Measurements from ENCODE around the gene RIPK1.
"Not testable (repeated sequence)": the region's sequence is repeated elsewhere in the genome, so short reads cannot be mapped to it uniquely, and the experiment has no call there.

Gene RIPK1

DNA sequence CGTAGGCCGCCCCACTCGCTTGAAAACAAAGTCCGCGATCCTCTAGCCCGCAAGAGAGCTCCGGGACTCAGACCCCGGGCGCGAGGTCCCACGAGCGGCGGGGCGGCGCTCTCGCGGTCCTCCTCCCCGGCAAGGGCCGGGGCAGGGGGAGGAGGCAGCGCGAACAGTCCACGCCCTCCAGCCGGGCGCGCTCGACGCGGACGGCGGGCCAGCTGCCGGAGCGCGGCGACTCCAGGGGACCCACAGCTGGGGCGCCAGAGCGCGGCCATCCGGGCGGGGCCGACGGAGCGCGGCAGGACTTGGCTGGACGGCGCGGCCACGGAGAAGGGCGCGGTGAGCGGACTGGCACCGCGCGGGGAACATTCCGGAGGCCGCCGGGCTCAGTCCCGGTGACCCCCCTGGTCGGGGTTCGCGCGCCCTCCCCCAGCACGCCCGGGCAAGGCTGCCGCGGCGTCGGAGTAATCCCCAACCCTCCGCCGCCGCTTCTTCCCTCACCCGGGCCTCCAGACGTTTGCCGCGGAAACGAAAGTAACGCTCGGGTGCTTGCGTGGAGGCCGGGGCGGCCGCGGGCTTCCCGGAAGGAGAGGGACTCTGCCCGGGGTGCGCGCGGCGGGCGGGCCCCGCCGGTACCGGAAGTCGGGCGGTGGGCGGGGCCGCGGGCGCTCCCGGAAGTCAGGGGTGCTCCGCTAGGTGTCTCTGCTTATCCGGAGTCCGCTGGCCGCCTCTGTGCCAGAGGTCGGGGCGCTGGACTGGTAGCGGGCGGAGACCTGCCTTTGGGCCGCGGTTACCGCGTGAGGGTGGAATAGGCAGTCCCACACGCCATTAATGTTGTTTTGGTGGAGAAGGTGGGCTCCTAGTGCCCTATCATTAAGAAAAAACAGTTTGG, at the start of gene RIPK1:
Gene RIPK1 (plus strand): TSS at position 166 of the 886 bp plus-strand sequence. CDS start 8,330 bp downstream, outside the sequence.
- H3K27ac ChIP-seq: peak within 1 kb of the TSS; percentile 96
- peak; percentile 85 for TF ChIP-seq ZFX (IDR thresholded peaks at IDR 0.05)
- TF ChIP-seq, protein P1, sequence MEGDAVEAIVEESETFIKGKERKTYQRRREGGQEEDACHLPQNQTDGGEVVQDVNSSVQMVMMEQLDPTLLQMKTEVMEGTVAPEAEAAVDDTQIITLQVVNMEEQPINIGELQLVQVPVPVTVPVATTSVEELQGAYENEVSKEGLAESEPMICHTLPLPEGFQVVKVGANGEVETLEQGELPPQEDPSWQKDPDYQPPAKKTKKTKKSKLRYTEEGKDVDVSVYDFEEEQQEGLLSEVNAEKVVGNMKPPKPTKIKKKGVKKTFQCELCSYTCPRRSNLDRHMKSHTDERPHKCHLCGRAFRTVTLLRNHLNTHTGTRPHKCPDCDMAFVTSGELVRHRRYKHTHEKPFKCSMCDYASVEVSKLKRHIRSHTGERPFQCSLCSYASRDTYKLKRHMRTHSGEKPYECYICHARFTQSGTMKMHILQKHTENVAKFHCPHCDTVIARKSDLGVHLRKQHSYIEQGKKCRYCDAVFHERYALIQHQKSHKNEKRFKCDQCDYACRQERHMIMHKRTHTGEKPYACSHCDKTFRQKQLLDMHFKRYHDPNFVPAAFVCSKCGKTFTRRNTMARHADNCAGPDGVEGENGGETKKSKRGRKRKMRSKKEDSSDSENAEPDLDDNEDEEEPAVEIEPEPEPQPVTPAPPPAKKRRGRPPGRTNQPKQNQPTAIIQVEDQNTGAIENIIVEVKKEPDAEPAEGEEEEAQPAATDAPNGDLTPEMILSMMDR (conservative IDR thresholded peaks at IDR 0.05): peak; percentile 59

DNA sequence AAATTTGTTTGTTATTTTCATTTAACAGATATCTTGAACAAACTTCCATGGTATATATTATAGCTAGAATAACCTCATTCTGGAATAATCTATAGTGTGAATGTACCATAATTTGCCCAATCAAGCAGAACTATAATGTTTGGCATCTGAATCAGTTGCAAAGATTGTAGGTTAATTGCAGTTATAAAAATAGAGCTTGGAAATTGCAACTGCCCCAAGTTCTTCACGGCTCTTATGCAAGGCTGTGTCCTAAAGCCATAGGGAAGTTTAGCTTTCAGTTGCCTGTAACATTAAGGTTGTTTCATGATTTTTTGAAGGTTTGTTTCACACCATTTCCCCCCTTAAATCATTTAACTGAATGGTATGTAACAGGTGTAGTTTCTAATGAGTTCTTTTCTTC, 49.2 kb upstream of the RIPK1 start:
- TF ChIP-seq ZFX (IDR thresholded peaks at IDR 0.05): no peak
- TF ChIP-seq, protein P1 (conservative IDR thresholded peaks at IDR 0.05): no peak
- no peak overlapping the region for H3K27ac ChIP-seq

DNA sequence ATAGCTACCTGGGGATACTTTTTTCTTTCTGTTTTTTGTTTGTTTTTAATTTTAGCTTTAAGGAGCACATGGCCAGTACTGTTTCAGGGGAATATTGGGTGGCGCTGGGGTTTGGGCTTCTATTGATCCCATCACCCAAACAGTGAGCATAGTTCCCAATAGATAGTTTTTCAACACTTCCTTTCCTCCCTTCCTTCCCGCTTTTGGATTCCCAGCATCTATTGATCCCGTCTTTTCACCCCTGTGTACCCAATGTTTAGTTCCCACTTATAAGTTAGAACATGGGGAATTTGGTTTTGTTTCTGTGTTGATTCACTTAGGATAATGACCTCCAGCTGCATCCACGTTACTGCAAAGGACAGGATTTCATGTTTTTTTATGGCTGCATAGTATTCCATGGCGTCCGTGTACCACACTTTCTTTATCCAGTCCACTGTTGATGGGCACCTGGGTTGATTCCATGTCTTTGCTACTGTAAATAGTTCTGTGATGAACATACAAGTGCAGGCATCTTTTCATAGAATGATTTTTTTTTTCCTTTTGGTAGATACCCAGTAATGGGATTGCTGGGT, 48.5 kb upstream of the RIPK1 start:
- TF ChIP-seq ZFX (IDR thresholded peaks at IDR 0.05): no peak
- TF ChIP-seq, protein P1 (conservative IDR thresholded peaks at IDR 0.05): no peak
- no peak overlapping the region for H3K27ac ChIP-seq

DNA sequence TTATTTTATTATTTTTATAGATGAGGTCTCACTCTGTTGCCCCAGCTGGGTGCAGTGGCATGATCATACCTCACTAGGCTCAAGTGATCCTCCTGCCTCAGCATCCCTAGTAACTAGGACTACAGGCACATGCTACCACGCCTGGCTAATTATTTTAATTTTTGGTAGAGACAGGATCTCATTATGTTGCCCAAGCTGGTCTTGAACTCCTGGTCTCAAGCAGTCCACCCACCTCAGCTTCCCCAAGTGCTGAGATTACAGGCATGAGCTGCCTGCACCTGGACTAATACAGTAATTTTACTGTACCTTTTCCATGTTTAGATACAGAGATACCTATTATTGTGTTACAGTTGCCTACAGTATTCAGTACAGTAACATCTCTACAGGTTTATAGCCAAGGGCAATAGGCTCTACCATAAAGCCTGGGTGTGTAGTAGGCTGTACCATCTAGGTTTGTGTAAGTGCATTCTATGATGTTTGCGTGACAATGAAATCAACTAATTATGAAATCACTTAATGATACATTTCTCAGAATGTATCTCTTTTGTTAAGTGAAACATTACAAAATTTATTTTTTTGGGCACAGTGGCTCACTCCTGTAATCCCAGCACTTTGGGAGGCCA, 47.2 kb upstream of the RIPK1 start:
- H3K27ac ChIP-seq: not testable (repeated sequence)

DNA sequence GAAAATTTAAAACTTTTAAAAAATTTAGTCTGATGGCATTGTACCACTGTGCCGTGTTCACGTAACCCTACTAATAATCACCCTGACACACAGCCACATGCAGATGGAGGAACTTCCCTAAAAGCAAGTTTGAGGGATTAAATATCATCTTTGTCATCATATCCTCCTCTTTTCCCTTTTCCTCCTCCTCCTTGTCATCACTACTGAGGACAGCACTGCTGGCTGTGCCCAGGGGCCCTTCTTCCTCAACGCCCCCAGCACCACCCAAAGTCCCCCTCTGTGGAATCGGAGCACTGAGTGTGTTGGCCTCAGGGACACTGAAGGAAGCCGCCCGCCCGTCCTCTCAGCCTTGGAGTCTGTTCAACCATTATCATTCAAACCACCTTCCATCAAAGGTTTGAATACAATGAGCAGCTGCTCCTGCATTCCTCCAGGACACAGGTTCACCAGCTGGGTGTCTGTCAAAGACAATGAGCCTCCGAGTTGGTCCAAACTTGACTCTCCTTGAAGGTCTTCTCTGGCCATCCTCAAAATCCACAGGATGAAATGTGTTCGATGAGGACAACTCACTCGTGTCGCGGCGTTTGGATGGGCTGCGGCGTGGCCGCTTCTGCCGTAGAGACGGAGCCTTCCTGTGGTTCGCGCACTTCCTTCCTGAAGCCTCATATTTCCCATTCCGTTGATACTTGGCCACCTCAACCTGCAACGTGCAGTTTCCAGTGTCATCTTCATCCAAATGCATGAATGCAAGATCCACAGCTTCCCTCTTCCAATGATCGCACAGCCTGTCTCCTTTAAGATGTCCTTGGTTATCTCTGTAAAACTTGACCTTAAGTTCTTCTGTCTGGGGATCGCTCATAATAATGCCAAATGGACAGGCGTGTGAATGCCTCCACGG, 45.3 kb upstream of the RIPK1 start:
- H3K27ac ChIP-seq: peak overlapping the region; percentile 62
- no peak for TF ChIP-seq ZFX (IDR thresholded peaks at IDR 0.05)
- TF ChIP-seq, protein P1 (conservative IDR thresholded peaks at IDR 0.05): no peak

DNA sequence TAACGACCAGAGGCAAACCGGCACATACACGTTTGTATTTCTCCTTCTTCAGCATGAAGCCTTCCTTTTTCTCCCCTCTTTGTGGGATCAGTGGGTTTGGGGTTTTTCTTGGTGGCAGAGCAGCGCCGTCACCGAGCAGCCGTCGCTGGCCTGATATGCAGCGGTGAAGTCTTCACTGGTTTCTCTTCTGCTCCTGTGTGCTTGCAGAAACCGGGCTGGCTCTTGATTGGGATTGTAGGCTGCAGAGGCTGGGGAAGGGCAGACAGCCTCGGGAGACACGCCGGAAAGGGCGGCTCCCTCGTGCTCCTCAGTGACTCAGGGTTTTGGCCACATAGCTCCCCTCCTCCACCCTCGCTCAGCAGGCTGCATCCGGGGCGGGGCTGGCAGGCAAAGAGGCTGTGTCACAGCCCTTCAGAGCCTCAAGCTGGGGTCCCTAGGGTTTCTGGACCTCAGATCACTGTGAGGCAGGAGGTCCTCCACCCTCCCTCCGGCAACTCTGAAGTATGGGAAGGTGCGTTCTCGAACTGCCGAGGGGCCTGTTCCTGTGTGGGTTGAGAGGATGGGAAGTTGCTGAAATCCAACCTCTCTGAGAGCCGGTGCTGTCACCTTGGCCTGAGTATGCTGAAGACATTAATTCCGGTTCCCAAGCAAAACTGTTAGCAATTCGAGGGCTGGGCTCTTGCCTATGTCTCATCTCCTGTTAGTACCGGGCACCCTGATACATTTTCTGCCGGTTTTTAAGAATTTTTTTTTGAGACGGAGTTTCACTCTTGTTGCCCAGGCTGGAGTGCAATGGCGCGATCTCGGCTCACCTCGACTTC, 44.4 kb upstream of the RIPK1 start:
- TF ChIP-seq, protein P1 (conservative IDR thresholded peaks at IDR 0.05): no peak
- TF ChIP-seq ZFX (IDR thresholded peaks at IDR 0.05): no peak
- peak overlapping the region; percentile 62 for H3K27ac ChIP-seq

Data from C4-2B (cell line).